PC-9 (cell line): ENCODE measurements around the gene RTL1. TPM values are rescaled to one million over a fixed set of nuclear protein-coding genes. Genes with fewer than 3 reads are reported as not detected.

ENCODE experiments used
- BruUV-seq: library from RNA; stranded (reverse); fragments of 400-500 nt; replicated peaks from 2 replicates; lab custom pipeline; 2021; lab: Mats Ljungman, UMichigan
- CTCF ChIA-PET: fragments of 300-600 bp; sonication (Branson Sonifier 250); formaldehyde crosslinking; loops from one replicate; lab custom pipeline; 2022; ENCODE audit warnings: antibody characterized with exemption; lab: Charles Lee
- POLR2A ChIA-PET: fragments of 300-600 bp; sonication (Branson Sonifier 250); formaldehyde crosslinking; loops from one replicate; lab custom pipeline; 2022; ENCODE audit warnings: antibody characterized with exemption; ENCODE audit not compliant: unreplicated experiment; lab: Charles Lee
- DNase-seq, 2 experiments: peaks; one replicate each; pipeline versions ENCODE4 v3.0.0 to v3.0.0-alpha.2; 2015 to 2022; ENCODE audit warnings: mixed read lengths in 1 of 2
- H2AFZ ChIP-seq: fragments of 200-600 bp; sonication (generic); 2 replicates; pipeline ENCODE4 v1.8.1; 2017; ENCODE audit warnings: antibody characterized with exemption
- H3F3A ChIP-seq: fragments of 200-600 bp; sonication (generic); 2 replicates; pipeline ENCODE4 v1.8.1; 2017; ENCODE audit warnings: antibody characterized with exemption, mild to moderate bottlenecking, low read depth; ENCODE audit not compliant: insufficient read depth
- H3K27ac ChIP-seq: fragments of 200-600 bp; sonication (generic); 2 replicates; pipeline ENCODE4 v1.6.1; 2016; ENCODE audit warnings: mixed run types
- H3K27me3 ChIP-seq: fragments of 200-600 bp; sonication (generic); 2 replicates; pipeline ENCODE4 v1.6.1; 2016; ENCODE audit warnings: low read depth, mixed run types; ENCODE audit not compliant: insufficient read depth
- H3K36me3 ChIP-seq: fragments of 200-600 bp; sonication (generic); 2 replicates; pipeline ENCODE4 v1.6.1; 2016; ENCODE audit warnings: low read depth, mixed run types
- H3K4me1 ChIP-seq: fragments of 200-600 bp; sonication (generic); replicated peaks from 2 replicates; pipeline ENCODE4 v1.6.1; 2016; ENCODE audit warnings: mixed run types; ENCODE audit not compliant: insufficient read depth
- H3K4me2 ChIP-seq: fragments of 200-600 bp; sonication (generic); 2 replicates; pipeline ENCODE4 v1.6.1; 2017; ENCODE audit warnings: mixed run types
- H3K4me3 ChIP-seq: fragments of 200-600 bp; sonication (generic); 2 replicates; pipeline ENCODE4 v1.6.1; 2016; ENCODE audit warnings: mixed run types
- H3K79me2 ChIP-seq: fragments of 200-600 bp; sonication (generic); 2 replicates; pipeline ENCODE4 v1.6.1; 2017; ENCODE audit warnings: low read depth, mixed run types
- H3K9me2 ChIP-seq: fragments of 200-600 bp; sonication (generic); 2 replicates; pipeline ENCODE4 v1.8.1; 2017; ENCODE audit warnings: mild to moderate bottlenecking; ENCODE audit not compliant: insufficient read depth
- H3K9me3 ChIP-seq: fragments of 200-600 bp; sonication (generic); 2 replicates; pipeline ENCODE4 v1.8.1; 2016; ENCODE audit warnings: low read depth; ENCODE audit not compliant: insufficient read depth
- H4K20me1 ChIP-seq: fragments of 200-600 bp; sonication (generic); 2 replicates; pipeline ENCODE4 v1.8.1; 2017; ENCODE audit not compliant: insufficient read depth
- CTCF ChIP-seq: fragments of 200-600 bp; sonication (generic); conservative IDR thresholded peaks from 2 replicates; pipeline ENCODE4 v1.6.1; 2017; ENCODE audit warnings: mixed run types, antibody characterized with exemption, mild to moderate bottlenecking, moderate library complexity
- EZH2 ChIP-seq: fragments of 200-600 bp; sonication (generic); IDR thresholded peaks from 2 replicates; pipeline ENCODE4 v1.8.0; 2017; ENCODE audit warnings: antibody characterized with exemption, low read depth
- intact Hi-C: fragments of 100-400 bp; cut with micrococcal nuclease; formaldehyde crosslinking; loops from one replicate; pipeline ENCODE4 v1.10.0; 2022; ENCODE audit not compliant: unreplicated experiment
- total RNA-seq: library from RNA; stranded (reverse); gene quantifications from 2 replicates; pipeline ENCODE4 v1.2.3, GENCODE V29; 2021

RTL1 gene
- total RNA-seq, 1 experiment from 2014 or later: not detected

GRCh38 chr14:100861188-100861936, 42.2 kb downstream of the RTL1 start:
- intact Hi-C loops: no loop called here
- Histone ChIP-seq H3F3A (no peaks in the 10 kb centered on the region), H3K27me3 (peaks cover 35% of the 10 kb centered on the region), H4K20me1 (no peaks in the 10 kb centered on the region), H2AFZ (no peak overlapping the region), H3K36me3 (no peaks in the 10 kb centered on the region), H3K4me2 (no peak overlapping the region), H3K27ac (no peak overlapping the region), H3K4me1 (no peaks in the 10 kb centered on the region), H3K9me2 (no peaks in the 10 kb centered on the region), H3K4me3 (no peak overlapping the region), H3K9me3 (no peaks in the 10 kb centered on the region), H3K79me2 (no peaks in the 10 kb centered on the region)
- no peak for TF ChIP-seq CTCF
- TF ChIP-seq EZH2: no peak
- ChIA-PET POLR2A (no interaction called here), CTCF (no interaction called here)
- no peak for DNase-seq
- BruUV-seq: no TSS peak

GRCh38 chr14:100860556-100861187, 42.9 kb downstream of the RTL1 start:
- DNase-seq: no peak
- BruUV-seq: no TSS peak
- Histone ChIP-seq H3K27me3 (peaks cover 29% of the 10 kb centered on the region), H3F3A (no peaks in the 10 kb centered on the region), H3K27ac (no peak overlapping the region), H3K36me3 (no peaks in the 10 kb centered on the region), H3K9me2 (no peaks in the 10 kb centered on the region), H3K9me3 (no peaks in the 10 kb centered on the region), H3K4me1 (no peaks in the 10 kb centered on the region), H3K4me2 (no peak overlapping the region), H3K79me2 (no peaks in the 10 kb centered on the region), H2AFZ (no peak overlapping the region), H4K20me1 (no peaks in the 10 kb centered on the region), H3K4me3 (no peak overlapping the region)
- ChIA-PET POLR2A (no interaction called here), CTCF (no interaction called here)
- TF ChIP-seq CTCF (no peak), EZH2 (no peak)
- intact Hi-C loops: no loop called here

- H3F3A ChIP-seq: no peaks in the 10 kb centered on the region
- BruUV-seq: no TSS peak
- H3K4me3 ChIP-seq: no peak overlapping the region
- DNase-seq: no peak
- H3K9me2 ChIP-seq: no peaks in the 10 kb centered on the region
- no peaks in the 10 kb centered on the region for H3K9me3 ChIP-seq
- H3K27ac ChIP-seq: no peak overlapping the region
- H3K79me2 ChIP-seq: no peaks in the 10 kb centered on the region
- intact Hi-C loops: no loop called here
- peaks cover 24% of the 10 kb centered on the region; the same call in 1 of the 2 replicates for H3K27me3 ChIP-seq
- no peak overlapping the region for H3K4me2 ChIP-seq
- no peaks in the 10 kb centered on the region for H3K36me3 ChIP-seq
- H2AFZ ChIP-seq: no peak overlapping the region
- ChIA-PET POLR2A (no interaction called here), CTCF (no interaction called here)
- H3K4me1 ChIP-seq: no peaks in the 10 kb centered on the region
- no peaks in the 10 kb centered on the region for H4K20me1 ChIP-seq
- TF ChIP-seq CTCF (no peak), EZH2 (no peak)
These were observed 43.7 kb downstream of the RTL1 start for GRCh38 chr14:100859781-100860180.
